Measurements from ENCODE around the gene CACNG6. TPM values are rescaled to one million over a fixed set of nuclear protein-coding genes. Genes with fewer than 3 reads are reported as not detected.

CACNG6 gene
- polyA plus RNA-seq, 1 of the 3 experiments (the other 2 are of a cell fraction): 1.2 TPM

DNA sequence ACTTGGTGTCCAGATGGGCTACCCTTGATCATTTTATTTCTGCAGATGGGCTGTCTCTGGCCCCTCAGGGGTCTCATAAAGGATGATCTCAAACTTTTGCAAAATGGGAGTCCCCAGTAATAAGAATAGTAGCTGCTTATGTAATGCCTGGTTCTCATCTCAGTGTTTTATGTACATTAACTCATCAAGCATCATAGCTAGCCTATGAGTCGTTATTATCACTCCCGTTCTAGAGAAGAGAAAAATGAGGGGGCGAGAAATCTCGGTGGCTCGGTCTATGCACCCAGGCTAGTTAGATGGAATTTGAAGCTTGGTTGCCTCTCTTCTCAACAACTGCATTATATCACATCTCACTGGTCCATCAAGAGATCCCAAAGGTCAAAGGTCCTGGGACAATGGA is 3.4 kb downstream of the CACNG6 start (continued):
- TF ChIP-seq REST (IDR thresholded peaks at IDR 0.05; ENCODE audit: low read depth, low read length) (no peak), MEF2A (IDR thresholded peaks at IDR 0.05; ENCODE audit: borderline replicate concordance, low read depth) (no peak)
- TF ChIP-seq, protein P1, sequence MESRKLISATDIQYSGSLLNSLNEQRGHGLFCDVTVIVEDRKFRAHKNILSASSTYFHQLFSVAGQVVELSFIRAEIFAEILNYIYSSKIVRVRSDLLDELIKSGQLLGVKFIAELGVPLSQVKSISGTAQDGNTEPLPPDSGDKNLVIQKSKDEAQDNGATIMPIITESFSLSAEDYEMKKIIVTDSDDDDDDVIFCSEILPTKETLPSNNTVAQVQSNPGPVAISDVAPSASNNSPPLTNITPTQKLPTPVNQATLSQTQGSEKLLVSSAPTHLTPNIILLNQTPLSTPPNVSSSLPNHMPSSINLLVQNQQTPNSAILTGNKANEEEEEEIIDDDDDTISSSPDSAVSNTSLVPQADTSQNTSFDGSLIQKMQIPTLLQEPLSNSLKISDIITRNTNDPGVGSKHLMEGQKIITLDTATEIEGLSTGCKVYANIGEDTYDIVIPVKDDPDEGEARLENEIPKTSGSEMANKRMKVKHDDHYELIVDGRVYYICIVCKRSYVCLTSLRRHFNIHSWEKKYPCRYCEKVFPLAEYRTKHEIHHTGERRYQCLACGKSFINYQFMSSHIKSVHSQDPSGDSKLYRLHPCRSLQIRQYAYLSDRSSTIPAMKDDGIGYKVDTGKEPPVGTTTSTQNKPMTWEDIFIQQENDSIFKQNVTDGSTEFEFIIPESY (IDR thresholded peaks at IDR 0.05; ENCODE audit: borderline replicate concordance, low read depth): no peak
- TF ChIP-seq, protein P2, sequence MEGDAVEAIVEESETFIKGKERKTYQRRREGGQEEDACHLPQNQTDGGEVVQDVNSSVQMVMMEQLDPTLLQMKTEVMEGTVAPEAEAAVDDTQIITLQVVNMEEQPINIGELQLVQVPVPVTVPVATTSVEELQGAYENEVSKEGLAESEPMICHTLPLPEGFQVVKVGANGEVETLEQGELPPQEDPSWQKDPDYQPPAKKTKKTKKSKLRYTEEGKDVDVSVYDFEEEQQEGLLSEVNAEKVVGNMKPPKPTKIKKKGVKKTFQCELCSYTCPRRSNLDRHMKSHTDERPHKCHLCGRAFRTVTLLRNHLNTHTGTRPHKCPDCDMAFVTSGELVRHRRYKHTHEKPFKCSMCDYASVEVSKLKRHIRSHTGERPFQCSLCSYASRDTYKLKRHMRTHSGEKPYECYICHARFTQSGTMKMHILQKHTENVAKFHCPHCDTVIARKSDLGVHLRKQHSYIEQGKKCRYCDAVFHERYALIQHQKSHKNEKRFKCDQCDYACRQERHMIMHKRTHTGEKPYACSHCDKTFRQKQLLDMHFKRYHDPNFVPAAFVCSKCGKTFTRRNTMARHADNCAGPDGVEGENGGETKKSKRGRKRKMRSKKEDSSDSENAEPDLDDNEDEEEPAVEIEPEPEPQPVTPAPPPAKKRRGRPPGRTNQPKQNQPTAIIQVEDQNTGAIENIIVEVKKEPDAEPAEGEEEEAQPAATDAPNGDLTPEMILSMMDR (IDR thresholded peaks at IDR 0.05): no peak

DNA sequence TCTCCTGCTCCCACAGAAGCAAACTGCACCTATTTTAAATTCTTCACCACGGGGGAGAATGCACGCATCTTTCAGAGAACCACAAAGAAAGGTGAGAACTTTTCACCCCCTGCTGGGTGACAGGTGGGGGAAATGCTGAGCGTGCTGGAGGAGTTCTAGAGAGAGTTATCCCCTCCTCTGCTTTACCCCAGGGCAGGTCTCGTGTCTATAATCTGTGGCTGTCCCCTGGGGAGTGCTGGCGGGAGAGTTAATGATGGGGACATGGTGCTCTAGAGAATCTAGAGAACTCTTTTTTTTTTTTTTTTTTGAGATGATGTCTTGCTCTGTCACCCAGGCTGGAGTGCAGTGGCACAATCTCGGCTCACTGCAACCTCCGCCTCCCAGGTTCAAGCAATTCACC is 6.8 kb downstream of the CACNG6 start:
- ChIA-PET POLR2A (no interaction called here), CTCF (interaction anchor here (1.4 kb wide), 1 partner anchor 32 kb away, joined by 3 read pairs; no protein-coding TSS in a partner anchor)
- no peaks in the 10 kb centered on the region for H4K20me1 ChIP-seq (ENCODE audit: insufficient read depth)

More for the DNA sequence above, 6.8 kb downstream of the CACNG6 start:
- peaks cover 0 to 4% of the 10 kb centered on the region in 2 experiments; a peak in 2 of 4 replicates for H3K4me1 ChIP-seq (ENCODE audit: control insufficient read depth in 1 of 2, insufficient read depth in 2 of 2, low read depth in 1 of 2, low read length in 1 of 2)
- H3K4me3 ChIP-seq (ENCODE audit: low read depth in 2 of 2, low read length in 1 of 2): no peak overlapping the region
- H3K79me2 ChIP-seq (ENCODE audit: insufficient read depth): no peaks in the 10 kb centered on the region
- H3K36me3 ChIP-seq (replicated peaks in 1 of 2; ENCODE audit: control insufficient read depth in 1 of 2, insufficient read depth in 2 of 2, low read length in 1 of 2): no peaks in the 10 kb centered on the region
- DNase-seq: no peak
- H3K4me2 ChIP-seq: no peak overlapping the region
- H3K9me3 ChIP-seq: no peaks in the 10 kb centered on the region
- no peaks in the 10 kb centered on the region for H3K9me2 ChIP-seq
- no peak overlapping the region for H3K27ac ChIP-seq (ENCODE audit: low read depth in 2 of 2, low read length in 1 of 2)
- 39% methylated on average over 7 of the region's 7 CpGs for WGBS (ENCODE audit: low lambda C conversion rate)
- no peak overlapping the region for H3K9ac ChIP-seq
- H2AFZ ChIP-seq (ENCODE audit: low read depth): no peak overlapping the region
- peaks cover 5% of the 10 kb centered on the region; the same call in 1 of the 2 replicates for H3K27me3 ChIP-seq (ENCODE audit: insufficient read depth)
- H3F3A ChIP-seq (replicated peaks; ENCODE audit: insufficient read depth): peaks cover 20% of the 10 kb centered on the region
- TF ChIP-seq NFIC (IDR thresholded peaks at IDR 0.05; ENCODE audit: borderline replicate concordance): no peak
- TF ChIP-seq GABPA (IDR thresholded peaks at IDR 0.05; ENCODE audit: low read depth): no peak
- TF ChIP-seq MEF2A (IDR thresholded peaks at IDR 0.05; ENCODE audit: borderline replicate concordance, low read depth): no peak
- no peak for TF ChIP-seq EP300 (IDR thresholded peaks at IDR 0.05; ENCODE audit: borderline replicate concordance in 1 of 2, low read depth in 1 of 2, low read length in 1 of 2)
- TF ChIP-seq CHD2 (IDR thresholded peaks at IDR 0.05; ENCODE audit: low read length, partially characterized antibody): no peak
- no peak for TF ChIP-seq GATA2 (CRISPR knock-in tag; IDR thresholded peaks at IDR 0.05)
- no peak for TF ChIP-seq REST (IDR thresholded peaks at IDR 0.05; ENCODE audit: low read depth, low read length)
- TF ChIP-seq, protein P2 (IDR thresholded peaks at IDR 0.05): no peak
- no peak for TF ChIP-seq TCF12 (IDR thresholded peaks at IDR 0.05)
- TF ChIP-seq NRF1 (IDR thresholded peaks at IDR 0.05; ENCODE audit: low read depth, low read length): no peak
- no peak for TF ChIP-seq SMC3 (IDR thresholded peaks at IDR 0.05; ENCODE audit: low read depth, low read length)
- no peak for TF ChIP-seq RFX5 (IDR thresholded peaks at IDR 0.05; ENCODE audit: low read length)
- TF ChIP-seq YY1 (IDR thresholded peaks at IDR 0.05; ENCODE audit: low read depth): no peak
- TF ChIP-seq SIN3A (IDR thresholded peaks at IDR 0.05; ENCODE audit: borderline replicate concordance, low read depth, low read length): no peak

All from SK-N-SH (cell line).